ENCODE data around the gene A1BG.

GRCh38 chr19:58336820-58337219 is 16.5 kb downstream of the A1BG start:
- no peak for TF ChIP-seq EZH2 (IDR thresholded peaks at IDR 0.05; ENCODE audit: low read length, unreplicated experiment)
- no peak for TF ChIP-seq CTCF (conservative IDR thresholded peaks at IDR 0.05; ENCODE audit: low read depth, low read length)
- TF ChIP-seq EZH2phosphoT487 (IDR thresholded peaks at IDR 0.05; ENCODE audit: borderline replicate concordance, low read length) = no peak

Data from PC-3 (cell line).